ENCODE measurements around the gene DTD1.

DTD1 gene

DNA sequence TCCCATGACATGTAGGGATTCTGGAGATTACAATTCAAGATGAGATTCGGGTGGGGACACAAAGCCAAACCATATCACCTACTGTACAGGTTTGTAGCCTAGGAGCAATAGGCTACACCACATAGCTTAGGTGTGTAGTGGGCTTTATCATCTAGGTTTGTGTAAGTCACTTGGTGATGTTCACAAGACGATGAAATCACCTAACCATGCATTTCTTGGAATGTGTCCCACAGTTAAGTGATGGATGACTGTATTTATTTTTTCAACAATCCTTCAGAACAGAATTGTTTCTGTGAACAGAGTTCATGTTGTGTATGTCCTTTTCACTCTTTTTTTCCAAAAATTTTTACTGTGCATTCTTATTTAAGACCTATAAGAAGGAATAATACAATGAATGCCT is 76.1 kb downstream of the DTD1 start:
- no peak overlapping the region for H3K4me3 ChIP-seq (ENCODE audit: low read depth, low read length)
- TF ChIP-seq, protein P1, sequence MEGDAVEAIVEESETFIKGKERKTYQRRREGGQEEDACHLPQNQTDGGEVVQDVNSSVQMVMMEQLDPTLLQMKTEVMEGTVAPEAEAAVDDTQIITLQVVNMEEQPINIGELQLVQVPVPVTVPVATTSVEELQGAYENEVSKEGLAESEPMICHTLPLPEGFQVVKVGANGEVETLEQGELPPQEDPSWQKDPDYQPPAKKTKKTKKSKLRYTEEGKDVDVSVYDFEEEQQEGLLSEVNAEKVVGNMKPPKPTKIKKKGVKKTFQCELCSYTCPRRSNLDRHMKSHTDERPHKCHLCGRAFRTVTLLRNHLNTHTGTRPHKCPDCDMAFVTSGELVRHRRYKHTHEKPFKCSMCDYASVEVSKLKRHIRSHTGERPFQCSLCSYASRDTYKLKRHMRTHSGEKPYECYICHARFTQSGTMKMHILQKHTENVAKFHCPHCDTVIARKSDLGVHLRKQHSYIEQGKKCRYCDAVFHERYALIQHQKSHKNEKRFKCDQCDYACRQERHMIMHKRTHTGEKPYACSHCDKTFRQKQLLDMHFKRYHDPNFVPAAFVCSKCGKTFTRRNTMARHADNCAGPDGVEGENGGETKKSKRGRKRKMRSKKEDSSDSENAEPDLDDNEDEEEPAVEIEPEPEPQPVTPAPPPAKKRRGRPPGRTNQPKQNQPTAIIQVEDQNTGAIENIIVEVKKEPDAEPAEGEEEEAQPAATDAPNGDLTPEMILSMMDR (IDR thresholded peaks at IDR 0.05; ENCODE audit: low read depth, low read length): no peak
- in situ Hi-C loops (cut with HindIII; ENCODE audit: low sequenced_read_pairs): no loop called here
- DNase-seq (ENCODE audit: low read depth, low spot score): peak; percentile 38

DNA sequence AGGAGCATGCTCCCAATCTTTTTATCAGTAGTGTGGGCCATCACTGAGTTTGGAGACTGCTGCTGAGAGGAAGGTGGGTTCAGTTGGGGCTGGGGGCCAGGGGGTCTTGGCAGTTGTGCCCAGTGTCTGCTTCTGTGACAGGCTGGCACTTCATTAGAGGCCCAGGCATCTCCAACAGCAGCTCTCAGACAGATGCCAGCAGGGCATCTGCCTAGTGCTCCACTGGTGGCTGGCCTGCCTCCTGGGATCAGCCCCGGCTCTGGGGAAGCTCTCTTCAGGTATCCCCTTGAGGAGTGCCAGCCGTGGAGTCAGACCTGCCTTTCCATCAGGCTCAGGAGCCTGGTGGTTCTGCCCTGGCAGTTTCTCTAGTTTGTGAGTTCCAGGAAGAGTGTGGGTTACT is 77.3 kb downstream of the DTD1 start:
- no peak for DNase-seq (ENCODE audit: low read depth, low spot score)
- TF ChIP-seq, protein P1 (IDR thresholded peaks at IDR 0.05; ENCODE audit: low read depth, low read length): no peak
- no peak overlapping the region for H3K4me3 ChIP-seq (ENCODE audit: low read depth, low read length)
- in situ Hi-C loops (cut with HindIII; ENCODE audit: low sequenced_read_pairs): no loop called here

DNA sequence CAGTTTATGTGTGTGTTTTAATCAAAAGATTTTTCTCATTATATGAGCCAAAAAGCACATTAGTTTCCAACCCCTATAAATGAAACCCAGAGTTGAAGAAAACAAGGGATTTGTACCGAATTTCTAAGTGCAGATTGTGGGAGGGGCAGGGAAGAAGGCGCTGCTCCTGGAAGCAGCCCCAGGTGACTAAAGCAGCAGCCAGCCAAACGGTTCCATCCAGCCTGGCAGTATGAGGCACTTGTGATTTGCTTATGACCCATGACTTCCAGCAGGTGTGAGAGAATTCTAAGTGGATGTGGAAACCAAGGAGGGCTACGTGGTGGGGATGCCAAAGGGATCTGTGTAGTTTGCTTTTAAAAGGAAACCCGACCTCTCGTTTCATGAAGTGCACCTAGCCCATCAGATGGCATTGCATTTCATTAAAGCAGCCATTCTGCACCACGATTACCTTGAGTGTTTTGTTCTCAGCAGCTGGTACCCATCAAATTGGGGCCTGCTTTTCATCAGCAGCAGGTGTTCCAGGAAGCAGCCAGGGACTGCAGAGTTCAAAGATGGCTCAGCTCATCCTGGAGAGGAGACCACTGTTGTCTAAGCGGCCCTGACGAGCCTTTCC is 79.1 kb downstream of the DTD1 start:
- no peak overlapping the region for H3K4me3 ChIP-seq (ENCODE audit: low read depth, low read length)
- DNase-seq (ENCODE audit: low read depth, low spot score): no peak
- in situ Hi-C loops (cut with HindIII; ENCODE audit: low sequenced_read_pairs): no loop called here
- TF ChIP-seq, protein P1 (IDR thresholded peaks at IDR 0.05; ENCODE audit: low read depth, low read length): no peak

DNA sequence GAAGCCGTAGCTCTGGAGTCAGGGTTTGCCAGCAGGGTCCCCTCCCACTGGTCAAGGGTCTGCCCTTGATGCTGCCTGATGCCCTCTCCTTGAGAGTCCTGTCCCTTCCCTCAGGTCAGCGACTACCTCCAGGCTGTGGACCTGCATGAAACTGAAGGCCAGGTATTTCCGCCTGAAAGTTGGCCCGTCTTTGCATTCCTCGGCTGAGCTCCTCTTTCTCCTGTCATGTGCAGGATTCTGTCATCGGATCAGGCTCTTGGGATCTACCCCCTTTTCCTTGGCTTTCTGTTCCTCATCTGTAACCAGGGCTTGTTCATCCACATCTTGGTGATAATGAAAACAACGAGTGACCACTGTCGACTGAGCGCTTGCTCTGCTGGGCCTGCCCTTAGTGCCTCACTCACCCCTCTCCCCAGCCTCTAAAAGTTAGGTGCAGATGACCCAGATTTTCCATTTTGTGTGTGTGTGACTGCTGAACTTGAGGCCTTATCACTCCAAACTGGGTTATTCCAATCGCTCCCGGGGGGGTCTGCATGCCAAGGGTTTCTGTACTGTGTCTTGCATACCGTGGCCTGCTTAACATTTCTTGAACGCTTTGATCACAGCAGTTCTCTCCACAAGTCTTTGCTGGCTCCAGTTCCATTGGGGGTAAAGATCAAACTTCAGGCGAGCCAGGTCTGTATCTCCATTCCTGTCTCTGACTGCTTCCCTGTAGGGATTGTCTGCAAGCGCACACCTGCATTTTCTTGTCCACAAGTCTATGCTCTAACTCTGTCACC is 81.6 kb downstream of the DTD1 start:
- peak; percentile 26 for DNase-seq (ENCODE audit: low read depth, low spot score)
- no peak overlapping the region for H3K4me3 ChIP-seq (ENCODE audit: low read depth, low read length)
- TF ChIP-seq, protein P1 (IDR thresholded peaks at IDR 0.05; ENCODE audit: low read depth, low read length): no peak
- in situ Hi-C loops (cut with HindIII; ENCODE audit: low sequenced_read_pairs): no loop called here

DNA sequence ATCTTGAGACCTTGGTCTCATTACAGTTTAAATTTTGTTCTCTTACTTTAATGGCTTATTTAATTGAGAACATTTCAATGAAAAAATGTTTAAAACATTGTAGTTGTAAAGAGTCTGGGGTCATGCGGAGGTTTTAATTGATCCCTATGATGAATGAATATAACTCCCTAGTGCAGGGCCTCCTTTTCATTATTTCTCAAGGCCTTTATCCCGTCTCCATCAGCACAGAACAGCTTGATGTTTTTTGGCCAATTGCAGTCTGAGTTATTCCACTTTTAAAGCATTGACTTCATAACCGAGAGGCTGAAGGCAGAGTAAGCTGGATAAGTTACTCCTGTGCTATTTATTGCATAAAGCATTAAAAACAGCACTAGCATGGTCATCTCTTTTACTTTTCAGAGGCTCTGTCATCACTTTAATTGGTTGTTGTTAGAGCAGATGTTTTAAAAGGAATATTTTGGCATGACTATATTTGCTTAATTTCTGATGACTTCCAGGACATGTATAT is 83.4 kb downstream of the DTD1 start:
- TF ChIP-seq, protein P1 (IDR thresholded peaks at IDR 0.05; ENCODE audit: low read depth, low read length): no peak
- no peak for DNase-seq (ENCODE audit: low read depth, low spot score)
- no peak overlapping the region for H3K4me3 ChIP-seq (ENCODE audit: low read depth, low read length)
- in situ Hi-C loops (cut with HindIII; ENCODE audit: low sequenced_read_pairs): no loop called here

DNA sequence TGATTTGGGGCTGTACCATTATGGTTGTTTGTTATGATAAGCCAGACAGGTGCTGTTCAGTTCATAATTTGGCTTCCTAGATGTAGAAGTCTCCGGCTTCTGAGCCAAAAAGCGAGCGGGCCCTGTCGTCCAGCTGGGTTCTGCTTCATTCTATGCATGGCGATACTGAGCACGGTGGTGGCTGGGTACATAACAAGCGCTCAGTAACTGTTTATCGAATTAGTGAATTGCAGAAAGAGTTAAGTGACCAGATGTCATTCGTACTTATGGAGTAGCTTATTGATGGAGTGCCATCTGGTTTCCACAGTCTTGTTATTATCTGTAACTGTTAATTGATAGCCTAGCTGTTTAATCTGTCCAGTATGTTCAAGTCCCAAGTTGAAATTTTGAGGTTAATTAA is 85.0 kb downstream of the DTD1 start:
- TF ChIP-seq, protein P1 (IDR thresholded peaks at IDR 0.05; ENCODE audit: low read depth, low read length): no peak

More for the DNA sequence above, 85.0 kb downstream of the DTD1 start:
- no peak overlapping the region for H3K4me3 ChIP-seq (ENCODE audit: low read depth, low read length)
- DNase-seq (ENCODE audit: low read depth, low spot score): no peak
- in situ Hi-C loops (cut with HindIII; ENCODE audit: low sequenced_read_pairs): no loop called here
